SK-N-SH (cell line): Measurements from ENCODE around the gene COL5A1. TPM values are rescaled to one million over a fixed set of nuclear protein-coding genes. Genes with fewer than 3 reads are reported as not detected.

Experiments
- CTCF ChIA-PET: fragments of 300-600, 350-600 bp; formaldehyde crosslinking; extraction: SDS; loops from one replicate; lab custom pipeline; 2021; lab: Yijun Ruan, JAX
- POLR2A ChIA-PET: fragments of 350-600 bp; sonication (Branson Sonifier 250); formaldehyde crosslinking; extraction: SDS; loops from one replicate; lab custom pipeline; 2020; ENCODE audit warnings: antibody characterized with exemption, inconsistent platforms; lab: Yijun Ruan, JAX
- DNase-seq: peaks from one replicate; pipeline ENCODE4 v3.0.0; 2012
- H2AFZ ChIP-seq: fragments of 200-600 bp; sonication (generic); 2 replicates; pipeline ENCODE4 v1.8.1; 2016; ENCODE audit warnings: antibody characterized with exemption, mild to moderate bottlenecking, low read depth
- H3F3A ChIP-seq: fragments of 200-600 bp; sonication (generic); replicated peaks from 2 replicates; pipeline ENCODE3; 2016; ENCODE audit warnings: antibody characterized with exemption, mild to moderate bottlenecking; ENCODE audit not compliant: insufficient read depth
- H3K27ac ChIP-seq, 2 experiments: fragments of 200-500 bp in 1 of 2; fragments of 200-600 bp in 1 of 2; sonication (Bioruptor generic) in 1 of 2; sonication (generic), shearing (Covaris generic) in 1 of 2; 2 replicates each; pipeline versions ENCODE4 v1.5.1 to v1.6.1; 2014 to 2016; ENCODE audit warnings: low read depth in 2 of 2, inconsistent platforms in 1 of 2, low read length in 1 of 2, mild to moderate bottlenecking in 1 of 2, mixed read lengths in 1 of 2
- H3K27me3 ChIP-seq: fragments of 200-600 bp; sonication (generic), shearing (Covaris generic); 2 replicates; pipeline ENCODE4 v1.6.1; 2016; ENCODE audit warnings: mixed run types; ENCODE audit not compliant: insufficient read depth
- H3K36me3 ChIP-seq, 2 experiments: fragments of 200-500 bp in 1 of 2; fragments of 200-600 bp in 1 of 2; sonication (Bioruptor generic) in 1 of 2; sonication (generic) in 1 of 2; replicated peaks in 1 of 2; 2 replicates each; pipeline versions ENCODE3 to v1.5.1; 2014 to 2016; ENCODE audit warnings: low read length in 1 of 2, mild to moderate bottlenecking in 1 of 2; ENCODE audit not compliant: insufficient read depth in 2 of 2, control insufficient read depth in 1 of 2
- H3K4me1 ChIP-seq, 2 experiments: fragments of 200-500 bp in 1 of 2; fragments of 200-600 bp in 1 of 2; sonication (Bioruptor generic) in 1 of 2; sonication (generic), shearing (Covaris generic) in 1 of 2; 2 replicates each; pipeline versions ENCODE4 v1.5.1 to v1.6.1; 2014 to 2016; ENCODE audit warnings: low read depth in 1 of 2, low read length in 1 of 2, mixed run types in 1 of 2; ENCODE audit not compliant: insufficient read depth in 2 of 2, control insufficient read depth in 1 of 2
- H3K4me2 ChIP-seq: fragments of 200-600 bp; sonication (generic), shearing (Covaris generic); 2 replicates; pipeline ENCODE4 v1.6.1; 2017; ENCODE audit warnings: mixed run types
- H3K4me3 ChIP-seq, 2 experiments: fragments of 200-500 bp in 1 of 2; fragments of 200-600 bp in 1 of 2; sonication (Bioruptor generic) in 1 of 2; sonication (generic), shearing (Covaris generic) in 1 of 2; 2 replicates each; pipeline versions ENCODE4 v1.5.1 to v1.8.1; 2014 to 2016; ENCODE audit warnings: low read depth in 2 of 2, inconsistent platforms in 1 of 2, low read length in 1 of 2, mild to moderate bottlenecking in 1 of 2, mixed read lengths in 1 of 2, moderate library complexity in 1 of 2
- H3K79me2 ChIP-seq: fragments of 200-600 bp; sonication (generic); 2 replicates; pipeline ENCODE4 v1.8.1; 2017; ENCODE audit warnings: mild to moderate bottlenecking; ENCODE audit not compliant: insufficient read depth
- H3K9ac ChIP-seq: fragments of 200-600 bp; sonication (generic); 2 replicates; pipeline ENCODE4 v1.6.1; 2017; ENCODE audit warnings: mixed run types
- H3K9me2 ChIP-seq: fragments of 200-600 bp; sonication (generic); 2 replicates; pipeline ENCODE4 v1.6.1; 2017; ENCODE audit warnings: mixed run types
- H3K9me3 ChIP-seq: fragments of 200-600 bp; sonication (generic); 2 replicates; pipeline ENCODE4 v1.6.1; 2017; ENCODE audit warnings: mixed run types, mild to moderate bottlenecking, moderate library complexity
- H4K20me1 ChIP-seq: fragments of 200-600 bp; sonication (generic); 2 replicates; pipeline ENCODE4 v1.6.1; 2017; ENCODE audit warnings: mild to moderate bottlenecking, mixed run types; ENCODE audit not compliant: insufficient read depth
- CTCF ChIP-seq: fragments of 200-600 bp; sonication (generic); IDR thresholded peaks from 2 replicates; pipeline ENCODE4 v1.6.1; 2017; ENCODE audit warnings: antibody characterized with exemption, mild to moderate bottlenecking, moderate library complexity
- ELF1 ChIP-seq: IDR thresholded peaks from 2 replicates; pipeline ENCODE4 v1.4.0; 2012
- FOSL2 ChIP-seq: IDR thresholded peaks from 2 replicates; pipeline ENCODE4 v1.4.0; 2012; ENCODE audit warnings: low read depth, mild to moderate bottlenecking, moderate library complexity, borderline replicate concordance
- FOXJ3 ChIP-seq: sonication (generic); formaldehyde crosslinking; IDR thresholded peaks from 2 replicates; pipeline ENCODE4 v1.5.1; 2020; ENCODE audit warnings: mild to moderate bottlenecking, missing genetic modification reagents
- GABPA ChIP-seq: IDR thresholded peaks from 2 replicates; pipeline ENCODE4 v1.4.0; 2012; ENCODE audit warnings: low read depth, mild to moderate bottlenecking
- JUND ChIP-seq: IDR thresholded peaks from 2 replicates; pipeline ENCODE4 v1.4.0; 2012
- NFIC ChIP-seq: IDR thresholded peaks from 2 replicates; pipeline ENCODE4 v1.4.0; 2012; ENCODE audit warnings: borderline replicate concordance
- RCOR1 ChIP-seq: fragments of 150-350 bp; IDR thresholded peaks from 2 replicates; pipeline ENCODE4 v1.6.1; 2017; ENCODE audit warnings: antibody characterized with exemption, low read length
- REST ChIP-seq: IDR thresholded peaks from 2 replicates; pipeline ENCODE4 v1.6.1; 2012; ENCODE audit warnings: mild to moderate bottlenecking, low read depth, low read length, moderate library complexity
- SIN3A ChIP-seq: IDR thresholded peaks from 2 replicates; pipeline ENCODE4 v1.6.1; 2012; ENCODE audit warnings: low read depth, mild to moderate bottlenecking, low read length, moderate library complexity, borderline replicate concordance
- TEAD4 ChIP-seq: IDR thresholded peaks from 2 replicates; pipeline ENCODE4 v1.4.0; 2012; ENCODE audit warnings: mild to moderate bottlenecking, borderline replicate concordance; ENCODE audit not compliant: insufficient read depth
- USF1 ChIP-seq: IDR thresholded peaks from 2 replicates; pipeline ENCODE4 v1.4.0; 2012; ENCODE audit warnings: low read depth, borderline replicate concordance
- USF2 ChIP-seq: fragments of 150-350 bp; IDR thresholded peaks from 2 replicates; pipeline ENCODE4 v1.6.1; 2017; ENCODE audit warnings: antibody characterized with exemption, low read length, low read depth, borderline replicate concordance
- YY1 ChIP-seq: IDR thresholded peaks from 2 replicates; pipeline ENCODE4 v1.4.0; 2012; ENCODE audit warnings: low read depth, mild to moderate bottlenecking
- WGBS: methylation state at CpG from one replicate; pipeline ENCODE4 v1.1.6; 2017; ENCODE audit warnings: low lambda C conversion rate; 5-methylcytosine and 5-hydroxymethylcytosine counted together
- polyA plus RNA-seq, 3 experiments: library from polyadenylated mRNA; depleted of rRNA; stranded (reverse); fragments of >200 nt; gene quantifications; 2 replicates each; pipeline ENCODE4 v1.2.3, GENCODE V29; 2012

The COL5A1 gene
- polyA plus RNA-seq, 1 of the 3 experiments (the other 2 are of a cell fraction): 73.8 TPM

GRCh38 chr9:134687556-134687955, 46.0 kb downstream of the COL5A1 start:
- ChIA-PET POLR2A (no interaction called here), CTCF (interaction anchor here (0.7 to 9.9 kb wide), 11 partner anchors 9 to 725 kb away, joined by 3 to 122 read pairs (median 5); no protein-coding TSS in a partner anchor)
- WGBS: 87% methylated on average over 10 of the region's 10 CpGs
- Histone ChIP-seq H3K36me3 (peaks cover 16 to 50% of the 10 kb centered on the region in 2 experiments), H3F3A (peaks cover 19% of the 10 kb centered on the region), H3K27me3 (no peaks in the 10 kb centered on the region), H3K4me1 (peaks cover 0 to 29% of the 10 kb centered on the region in 2 experiments; a peak in 1 of 4 replicates), H2AFZ (no peak overlapping the region), H3K9me2 (no peaks in the 10 kb centered on the region), H3K79me2 (peaks cover 94% of the 10 kb centered on the region), H3K4me3 (no peak overlapping the region), H3K27ac (no peak overlapping the region), H4K20me1 (peaks cover 100% of the 10 kb centered on the region), H3K4me2 (no peak overlapping the region), H3K9ac (no peak overlapping the region), H3K9me3 (no peaks in the 10 kb centered on the region)
- no peak for DNase-seq
- no peak for TF ChIP-seq RCOR1
- no peak for TF ChIP-seq YY1
- TF ChIP-seq ELF1: no peak
- no peak for TF ChIP-seq SIN3A
- no peak for TF ChIP-seq GABPA
- no peak for TF ChIP-seq FOSL2
- no peak for TF ChIP-seq JUND
- TF ChIP-seq CTCF: no peak
- no peak for TF ChIP-seq TEAD4
- no peak for TF ChIP-seq REST

GRCh38 chr9:134688231-134688630, 46.6 kb downstream of the COL5A1 start:
- CTCF ChIA-PET: interaction anchor here (0.7 to 9.9 kb wide), 9 partner anchors 9 to 647 kb away, joined by 3 to 122 read pairs (median 7); no protein-coding TSS in a partner anchor
- POLR2A ChIA-PET: no interaction called here
- peaks cover 100% of the 10 kb centered on the region for H4K20me1 ChIP-seq
- H3K4me2 ChIP-seq: no peak overlapping the region
- peaks cover 16 to 56% of the 10 kb centered on the region in 2 experiments for H3K36me3 ChIP-seq
- H3K27ac ChIP-seq: no peak overlapping the region
- peaks cover 0 to 30% of the 10 kb centered on the region in 2 experiments; a peak in 1 of 4 replicates for H3K4me1 ChIP-seq
- H3K4me3 ChIP-seq: no peak overlapping the region
- H3K9ac ChIP-seq: no peak overlapping the region
- peaks cover 23% of the 10 kb centered on the region for H3F3A ChIP-seq
- no peak for TF ChIP-seq USF2
- no peak for TF ChIP-seq NFIC
- TF ChIP-seq FOXJ3 (CRISPR knock-in tag): no peak
- no peak for TF ChIP-seq JUND
- TF ChIP-seq USF1: no peak
- TF ChIP-seq ELF1: no peak
- TF ChIP-seq, all 33 proteins: peak for 0
- Histone ChIP-seq H2AFZ (no peak overlapping the region), H3K27me3 (no peaks in the 10 kb centered on the region), H3K9me3 (no peaks in the 10 kb centered on the region), H3K79me2 (peaks cover 94% of the 10 kb centered on the region), H3K9me2 (no peaks in the 10 kb centered on the region)
- 90% methylated on average over 10 of the region's 15 CpGs for WGBS
- DNase-seq: no peak
